Natural killer cell (primary cell): ENCODE results near the gene BCL3. TPM values are rescaled to one million over a fixed set of nuclear protein-coding genes. Genes with fewer than 3 reads are reported as not detected.

Experiments used
- ATAC-seq, 3 donors: fragments of 150-1000 bp in 2 of 3; fragments of 200-7000 bp in 1 of 3; cut with Tn5 transposase; 1 replicate in 1 of 3; 2 replicates in 2 of 3; pipeline ENCODE4 v1.10.0; 2021; ENCODE audit warnings: mild to moderate bottlenecking in 2 of 3, moderate library complexity in 2 of 3
- DNase-seq, 2 donors: peaks; one replicate each; pipeline versions ENCODE4 v3.0.0 to v3.0.0-alpha.2; 2013 to 2021; ENCODE audit warnings: mixed read lengths in 1 of 2
- H3K27ac ChIP-seq: one replicate; pipeline ENCODE4 v1.5.1; 2013; ENCODE audit warnings: mild to moderate bottlenecking, low read length
- H3K27me3 ChIP-seq: one replicate; pipeline ENCODE4 v1.6.1; 2013; ENCODE audit warnings: low read length; ENCODE audit not compliant: control insufficient read depth, insufficient read depth
- H3K36me3 ChIP-seq: one replicate; pipeline ENCODE4 v1.6.1; 2013; ENCODE audit warnings: low read length; ENCODE audit not compliant: control insufficient read depth, insufficient read depth
- H3K4me1 ChIP-seq: one replicate; pipeline ENCODE4 v1.6.1; 2013; ENCODE audit warnings: low read length; ENCODE audit not compliant: control insufficient read depth, insufficient read depth
- H3K4me3 ChIP-seq: one replicate; pipeline ENCODE4 v1.5.1; 2013; ENCODE audit warnings: low read length
- H3K9me3 ChIP-seq: one replicate; pipeline ENCODE4 v1.6.1; 2013; ENCODE audit warnings: low read length; ENCODE audit not compliant: control insufficient read depth, insufficient read depth
- H3K27ac Mint-ChIP-seq, 2 donors: one replicate each; pipeline ENCODE4 v1.8.0; 2022; ENCODE audit warnings: mild to moderate bottlenecking in 2 of 2, mixed read lengths in 2 of 2, moderate library complexity in 1 of 2
- H3K27me3 Mint-ChIP-seq, 2 donors: one replicate each; pipeline ENCODE4 v1.8.0; 2022; ENCODE audit warnings: low read depth in 2 of 2, mixed read lengths in 2 of 2
- H3K36me3 Mint-ChIP-seq: one replicate; pipeline ENCODE4 v1.8.0; 2022; ENCODE audit warnings: mixed read lengths
- H3K4me1 Mint-ChIP-seq, 2 donors: one replicate each; pipeline ENCODE4 v1.8.0; 2022; ENCODE audit warnings: mixed read lengths in 2 of 2
- H3K4me3 Mint-ChIP-seq: one replicate; pipeline ENCODE4 v1.8.0; 2022; ENCODE audit warnings: mild to moderate bottlenecking, moderate library complexity, mixed read lengths
- H3K9me3 Mint-ChIP-seq, 2 donors: one replicate each; pipeline ENCODE4 v1.8.0; 2022; ENCODE audit warnings: mixed read lengths in 2 of 2
- CTCF ChIP-seq: fragments of 200-600 bp; IDR thresholded peaks from one replicate; pipeline ENCODE4 v1.8.0; 2022; ENCODE audit warnings: antibody characterized with exemption
- WGBS: methylation state at CpG from one replicate; pipeline ENCODE4 v1.1.7; 2013; ENCODE audit warnings: missing lambda C conversion rate; ENCODE audit not compliant: insufficient coverage; 5-methylcytosine and 5-hydroxymethylcytosine counted together
- intact Hi-C: fragments of 100-400 bp; cut with micrococcal nuclease; formaldehyde crosslinking; loops from one replicate; pipeline ENCODE4 v1.14.2; 2022
- total RNA-seq, 4 donors: library from RNA; stranded (reverse); fragments of 120-200 nt in 1 of 4; gene quantifications; one replicate each; pipeline versions ENCODE4 v1.2.3 to v1.2.4, GENCODE V29; 2013 to 2022

BCL3 gene
- total RNA-seq, 3 donors from 2014 or later (not counting 1 experiment from before 2014, with no cell fraction given), result 152 to 199 (median 164) TPM

- H3K27me3 Mint-ChIP-seq, result no peaks in the 10 kb centered on the region
- Histone ChIP-seq H3K27ac (peak overlapping the region; percentile 87), H3K4me3 (no peak overlapping the region), H3K27me3 (no peaks in the 10 kb centered on the region), H3K4me1 (peaks cover 60% of the 10 kb centered on the region), H3K36me3 (peaks cover 4% of the 10 kb centered on the region), H3K9me3 (no peaks in the 10 kb centered on the region)
- TF ChIP-seq CTCF, result no peak
- H3K27ac Mint-ChIP-seq, result peak overlapping the region; percentile 88 to 93
- intact Hi-C loops, result no loop called here
- peaks cover 28 to 67% of the 10 kb centered on the region in 2 donors for H3K4me1 Mint-ChIP-seq
- no peak for ATAC-seq
- peak overlapping the region; percentile 59 for H3K4me3 Mint-ChIP-seq
- no peak for DNase-seq
- H3K36me3 Mint-ChIP-seq, result no peaks in the 10 kb centered on the region
- WGBS, result 77% methylated on average over 4 of the region's 4 CpGs
- H3K9me3 Mint-ChIP-seq, result no peaks in the 10 kb centered on the region
Measured at GRCh38 chr19:44745887-44746600, 2.5 kb upstream of the BCL3 start.

GRCh38 chr19:44746616-44746945 lies 1.9 kb upstream of the BCL3 start:
- Mint-ChIP-seq H3K27ac (peak overlapping the region; percentile 88 to 93), H3K27me3 (no peaks in the 10 kb centered on the region), H3K4me1 (peaks cover 28 to 68% of the 10 kb centered on the region in 2 donors), H3K36me3 (no peaks in the 10 kb centered on the region), H3K4me3 (peak overlapping the region; percentile 72), H3K9me3 (no peaks in the 10 kb centered on the region)
- peaks cover 7% of the 10 kb centered on the region for H3K36me3 ChIP-seq
- no peaks in the 10 kb centered on the region for H3K27me3 ChIP-seq
- no peak overlapping the region for H3K4me3 ChIP-seq
- intact Hi-C loops, result no loop called here
- H3K27ac ChIP-seq, result peak overlapping the region; percentile 87
- DNase-seq, result no peak
- ATAC-seq, result no peak
- TF ChIP-seq CTCF, result no peak
- WGBS, result 90% methylated on average over 5 of the region's 5 CpGs
- H3K4me1 ChIP-seq, result peaks cover 60% of the 10 kb centered on the region
- H3K9me3 ChIP-seq, result no peaks in the 10 kb centered on the region

- Histone ChIP-seq H3K27me3 (no peaks in the 10 kb centered on the region), H3K4me1 (peaks cover 59% of the 10 kb centered on the region), H3K4me3 (peak overlapping the region; percentile 57), H3K27ac (peak overlapping the region; percentile 87), H3K9me3 (no peaks in the 10 kb centered on the region), H3K36me3 (peaks cover 7% of the 10 kb centered on the region)
- no peak for TF ChIP-seq CTCF
- intact Hi-C loops, result loop anchor here (1.0 kb wide), 1 partner anchor 14 kb away; no protein-coding TSS in a partner anchor
- peak overlapping the region; percentile 88 to 93 for H3K27ac Mint-ChIP-seq
- H3K4me3 Mint-ChIP-seq, result peak overlapping the region; percentile 89
- peaks cover 29 to 64% of the 10 kb centered on the region in 2 donors for H3K4me1 Mint-ChIP-seq
- 19% methylated on average over 22 of the region's 34 CpGs for WGBS
- no peaks in the 10 kb centered on the region for H3K27me3 Mint-ChIP-seq
- H3K9me3 Mint-ChIP-seq, result no peaks in the 10 kb centered on the region
- ATAC-seq, result peak; percentile 67 to 79 (median 74)
- DNase-seq, result peak; percentile 90 to 96
- H3K36me3 Mint-ChIP-seq, result no peaks in the 10 kb centered on the region
Measured at GRCh38 chr19:44746946-44747738, 1.4 kb upstream of the BCL3 start.
